Smooth muscle cell (in vitro differentiated cells): ENCODE measurements around the gene UCN2. TPM values are rescaled to one million over a fixed set of nuclear protein-coding genes. Genes with fewer than 3 reads are reported as not detected.
A peak's percentile ranks its signal among the peaks of the same experiment; 100 is the strongest.

Experiments
- DNase-seq: peaks from one replicate; lab custom pipeline; 2025; ENCODE audit not compliant: unreplicated experiment; lab: John Stamatoyannopoulos, UW
- H2AFZ ChIP-seq: fragments of 200-600 bp; sonication (generic); 2 replicates; pipeline ENCODE4 v1.6.0; 2016; ENCODE audit warnings: antibody characterized with exemption, low read depth, mild to moderate bottlenecking
- H3F3A ChIP-seq: fragments of 200-600 bp; sonication (generic); 2 replicates; pipeline ENCODE4 v1.6.0; 2017; ENCODE audit warnings: antibody characterized with exemption, low read depth
- H3K27ac ChIP-seq: fragments of 200-600 bp; sonication (generic); 2 replicates; pipeline ENCODE4 v1.5.1; 2016; ENCODE audit warnings: low read depth, mild to moderate bottlenecking
- H3K27me3 ChIP-seq: fragments of 200-600 bp; sonication (generic); 2 replicates; pipeline ENCODE4 v1.6.1; 2016; ENCODE audit warnings: low read depth, mild to moderate bottlenecking
- H3K36me3 ChIP-seq: fragments of 200-600 bp; sonication (generic); 2 replicates; pipeline ENCODE4 v1.5.1; 2016; ENCODE audit warnings: low read depth
- H3K4me1 ChIP-seq: fragments of 200-600 bp; sonication (generic); 2 replicates; pipeline ENCODE4 v1.5.1; 2016; ENCODE audit warnings: low read depth
- H3K4me2 ChIP-seq: fragments of 200-600 bp; sonication (generic); 2 replicates; pipeline ENCODE4 v1.6.0; 2016; ENCODE audit warnings: mild to moderate bottlenecking
- H3K4me3 ChIP-seq: fragments of 200-600 bp; sonication (generic); 2 replicates; pipeline ENCODE4 v1.5.1; 2016; ENCODE audit warnings: mild to moderate bottlenecking
- H3K79me2 ChIP-seq: fragments of 200-600 bp; sonication (generic); 2 replicates; pipeline ENCODE4 v1.6.0; 2016; ENCODE audit warnings: low read depth, mild to moderate bottlenecking
- H3K9ac ChIP-seq: fragments of 200-600 bp; sonication (generic); 2 replicates; pipeline ENCODE4 v1.6.0; 2016; ENCODE audit warnings: low read depth
- H3K9me3 ChIP-seq: fragments of 200-600 bp; sonication (generic); replicated peaks from 2 replicates; pipeline ENCODE4 v1.5.1; 2016; ENCODE audit warnings: low read depth
- H4K20me1 ChIP-seq: fragments of 200-600 bp; sonication (generic); 2 replicates; pipeline ENCODE4 v1.6.0; 2016; ENCODE audit warnings: low read depth
- CTCF ChIP-seq: fragments of 200-600 bp; sonication (generic); IDR thresholded peaks from 2 replicates; pipeline ENCODE4 v1.5.1; 2017; ENCODE audit warnings: borderline replicate concordance, mild to moderate bottlenecking, antibody characterized with exemption; ENCODE audit not compliant: insufficient read depth, poor library complexity, severe bottlenecking
- WGBS: methylation state at CpG from one replicate; pipeline ENCODE4 v1.1.7; 2016; ENCODE audit warnings: low lambda C conversion rate; 5-methylcytosine and 5-hydroxymethylcytosine counted together
- polyA plus RNA-seq: library from polyadenylated mRNA; unstranded; fragments of >200 nt; fragmentation: Nextera tagmentation; extraction: Ambion mirVana; gene quantifications from 2 replicates; pipeline ENCODE4 v1.2.1, GENCODE V29; 2016
- total RNA-seq: library from RNA; depleted of rRNA; stranded (reverse); fragments of >200 nt; gene quantifications from 2 replicates; pipeline ENCODE4 v1.2.3, GENCODE V29; 2014

UCN2 gene
- total RNA-seq: 6.1 and 7.0 TPM in 2 replicates
- 4.3 and 11.6 TPM in 2 replicates for polyA plus RNA-seq

- TF ChIP-seq CTCF: no peak
- WGBS: 59% methylated on average over 6 of the region's 6 CpGs
- Histone ChIP-seq H3K27me3 (no peaks in the 10 kb centered on the region), H3K36me3 (no peaks in the 10 kb centered on the region), H3F3A (peaks cover 31% of the 10 kb centered on the region), H3K27ac (peak within 1 kb of the TSS; percentile 93), H3K9ac (peak within 1 kb of the TSS; percentile 77), H4K20me1 (no peaks in the 10 kb centered on the region), H2AFZ (no peak within 1 kb of the TSS), H3K9me3 (no peaks in the 10 kb centered on the region), H3K4me3 (no peak within 1 kb of the TSS), H3K4me2 (peak within 1 kb of the TSS; percentile 48), H3K4me1 (peaks cover 28% of the 10 kb centered on the region), H3K79me2 (no peaks in the 10 kb centered on the region)
- DNase-seq: no peak
Observed at GRCh38 chr3:48563382-48563918, at the start of gene UCN2. UCN2 (minus strand) TSS chr3:48563781; CDS start chr3:48563124, 657 bp downstream.

GRCh38 chr3:48612309-48612708 lies 48.7 kb upstream of the UCN2 start:
- H3K9ac ChIP-seq: no peak overlapping the region
- no peaks in the 10 kb centered on the region for H3K9me3 ChIP-seq
- TF ChIP-seq CTCF: no peak
- no peaks in the 10 kb centered on the region for H4K20me1 ChIP-seq
- H3K36me3 ChIP-seq: no peaks in the 10 kb centered on the region
- no peak overlapping the region for H3K4me2 ChIP-seq
- H3K27me3 ChIP-seq: peaks cover 15% of the 10 kb centered on the region
- H3K27ac ChIP-seq: no peak overlapping the region
- H3K4me1 ChIP-seq: peaks cover 6% of the 10 kb centered on the region
- peaks cover 20% of the 10 kb centered on the region for H3K79me2 ChIP-seq
- DNase-seq: no peak
- 92% methylated on average over 1 of the region's 1 CpG for WGBS
- H2AFZ ChIP-seq: no peak overlapping the region
- H3F3A ChIP-seq: no peaks in the 10 kb centered on the region
- H3K4me3 ChIP-seq: no peak overlapping the region

GRCh38 chr3:48609088-48610005 lies 45.8 kb upstream of the UCN2 start, which contains the start of gene UQCRC1:
UQCRC1 (minus strand) TSS chr3:48609646; CDS start chr3:48609620, 26 bp downstream.
- Histone ChIP-seq H3K9me3 (no peaks in the 10 kb centered on the region), H3K36me3 (peaks cover 7% of the 10 kb centered on the region), H3K4me2 (peak within 1 kb of the TSS; percentile 89), H3K9ac (peak within 1 kb of the TSS; percentile 91), H3K4me1 (peaks cover 6% of the 10 kb centered on the region), H3K79me2 (peaks cover 36% of the 10 kb centered on the region), H2AFZ (peak within 1 kb of the TSS; percentile 96), H4K20me1 (peaks cover 18% of the 10 kb centered on the region), H3F3A (no peaks in the 10 kb centered on the region), H3K4me3 (peak within 1 kb of the TSS; percentile 97), H3K27ac (no peak within 1 kb of the TSS), H3K27me3 (peaks cover 15% of the 10 kb centered on the region)
- WGBS: 1% methylated on average over 79 of the region's 86 CpGs
- peak; percentile 78 for DNase-seq
- TF ChIP-seq CTCF: peak; percentile 50
